Brain microvascular endothelial cell (primary cell): ENCODE measurements around the gene CCNT2.

ENCODE experiments used
- DNase-seq: peaks from one replicate; pipeline ENCODE4 v3.0.0-alpha.2; 2020
- H3K27ac ChIP-seq: fragments of 250-450 bp; sonication (Bioruptor Pico); 2 replicates; pipeline ENCODE4 v1.5.1; 2020; ENCODE audit warnings: mild to moderate bottlenecking, moderate library complexity
- H3K27me3 ChIP-seq: fragments of 250-450 bp; sonication (Bioruptor Pico); replicated peaks from 2 replicates; pipeline ENCODE4 v1.5.1; 2020; ENCODE audit warnings: mild to moderate bottlenecking
- H3K36me3 ChIP-seq: fragments of 250-450 bp; sonication (Bioruptor Pico); replicated peaks from 2 replicates; pipeline ENCODE4 v1.5.1; 2020; ENCODE audit warnings: mild to moderate bottlenecking
- H3K4me3 ChIP-seq: 2 replicates; pipeline ENCODE4 v1.5.1; 2011; ENCODE audit warnings: low read depth, mild to moderate bottlenecking, control low read depth, low read length, moderate library complexity
- CTCF ChIP-seq: IDR thresholded peaks from 2 replicates; pipeline ENCODE4 v1.5.1; 2011; ENCODE audit warnings: low read depth, mild to moderate bottlenecking, moderate library complexity, low read length, control low read depth, inconsistent platforms; ENCODE audit errors: missing control alignments
- in situ Hi-C: cut with HindIII; loops from 2 replicates; pipeline ENCODE4 v1.10.0; 2017; ENCODE audit warnings: low sequenced_read_pairs, low pct_ligation_motif_present

The CCNT2 gene

GRCh38 chr2:134918526-134919340 lies at the start of gene CCNT2:
CCNT2 (plus strand) TSS chr2:134918822; CDS start chr2:134918855, 33 bp downstream.
- H3K27me3 ChIP-seq = no peaks in the 10 kb centered on the region
- in situ Hi-C loops = no loop called here
- peak within 1 kb of the TSS; percentile 96 for H3K4me3 ChIP-seq
- no peaks in the 10 kb centered on the region for H3K36me3 ChIP-seq
- peak within 1 kb of the TSS; percentile 90 for H3K27ac ChIP-seq
- DNase-seq = peak; percentile 98
- no peak for TF ChIP-seq CTCF

GRCh38 chr2:134869946-134870736 lies 48.5 kb upstream of the CCNT2 start:
- H3K27me3 ChIP-seq = no peaks in the 10 kb centered on the region
- in situ Hi-C loops = no loop called here
- TF ChIP-seq CTCF = no peak
- no peak overlapping the region for H3K4me3 ChIP-seq
- H3K27ac ChIP-seq = no peak overlapping the region
- no peaks in the 10 kb centered on the region for H3K36me3 ChIP-seq
- DNase-seq = no peak

GRCh38 chr2:134873152-134873551 lies 45.5 kb upstream of the CCNT2 start:
- Histone ChIP-seq H3K27ac (no peak overlapping the region), H3K36me3 (no peaks in the 10 kb centered on the region), H3K4me3 (no peak overlapping the region), H3K27me3 (no peaks in the 10 kb centered on the region)
- in situ Hi-C loops = no loop called here
- no peak for TF ChIP-seq CTCF
- no peak for DNase-seq

DNA sequence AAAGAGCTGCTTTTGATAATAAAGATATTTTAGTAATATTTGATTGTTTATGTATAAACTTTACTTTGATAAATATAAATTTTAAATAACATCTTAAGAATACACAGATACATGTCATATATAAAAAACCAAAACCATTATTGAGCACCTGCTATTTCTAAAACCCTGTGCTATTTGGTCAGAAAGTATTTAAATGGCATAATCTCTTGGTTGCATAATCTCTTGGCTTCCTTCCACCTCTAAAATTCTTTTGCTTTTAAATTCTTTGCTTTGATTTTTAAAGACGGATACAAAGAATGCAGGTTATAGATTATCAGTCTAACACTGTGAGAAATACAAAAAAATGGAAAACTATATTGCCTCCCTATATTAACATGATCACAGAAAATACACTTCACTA lies 43.3 kb upstream of the CCNT2 start:
- no peak overlapping the region for H3K27ac ChIP-seq
- no peaks in the 10 kb centered on the region for H3K27me3 ChIP-seq
- in situ Hi-C loops = no loop called here
- no peak for TF ChIP-seq CTCF
- no peak overlapping the region for H3K4me3 ChIP-seq
- H3K36me3 ChIP-seq = no peaks in the 10 kb centered on the region
- no peak for DNase-seq

DNA sequence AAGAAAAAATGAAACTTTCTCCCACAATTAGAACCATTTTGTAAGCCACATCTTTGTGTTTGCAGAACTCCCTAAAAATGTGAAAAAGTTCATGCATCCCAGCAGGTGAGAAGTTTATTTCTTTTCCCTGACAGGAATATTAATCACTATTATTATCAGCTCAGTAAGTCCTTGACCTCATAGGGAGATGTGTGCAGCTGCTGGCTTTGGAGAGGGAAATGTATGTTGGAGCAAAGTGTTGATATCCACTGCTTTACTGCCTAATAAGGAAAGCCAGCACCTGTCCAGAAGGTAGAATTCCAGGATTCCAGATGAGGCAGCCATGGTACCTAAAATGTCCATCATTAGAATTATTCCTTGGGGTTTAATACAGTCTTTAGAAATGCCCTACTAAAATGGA lies 35.8 kb upstream of the CCNT2 start:
- Histone ChIP-seq H3K27ac (no peak overlapping the region), H3K36me3 (no peaks in the 10 kb centered on the region), H3K27me3 (no peaks in the 10 kb centered on the region), H3K4me3 (no peak overlapping the region)
- no peak for TF ChIP-seq CTCF
- in situ Hi-C loops = no loop called here
- no peak for DNase-seq
